HepG2 (cell line): ENCODE data around the gene PSORS1C1. TPM values are rescaled to one million over a fixed set of nuclear protein-coding genes. Genes with fewer than 3 reads are reported as not detected.

Source experiments
- ATAC-seq: fragments of 200-7000 bp; cut with Tn5 transposase; 3 replicates; pipeline ENCODE4 v1.9.1; 2020; ENCODE audit warnings: mild to moderate bottlenecking, moderate library complexity
- BruUV-seq: library from RNA; stranded (reverse); fragments of 400-500 nt; replicated peaks from 2 replicates; lab custom pipeline; 2021; lab: Mats Ljungman, UMichigan
- CTCF ChIA-PET: fragments of 300-600 bp; formaldehyde crosslinking; extraction: SDS; loops from one replicate; lab custom pipeline; 2021; ENCODE audit warnings: low total read pairs, inconsistent platforms, low intra/inter-chr PET ratio; lab: Yijun Ruan, JAX
- POLR2A ChIA-PET: fragments of 350-600 bp; sonication (Branson Sonifier 250); formaldehyde crosslinking; loops from one replicate; lab custom pipeline; 2020; ENCODE audit warnings: antibody characterized with exemption, inconsistent platforms; lab: Yijun Ruan, JAX
- DNase-seq: peaks from one replicate; pipeline ENCODE4 v3.0.0-alpha.2; 2015; ENCODE audit warnings: low spot score
- FAIRE-seq: peaks from 3 replicates; lab custom pipeline; 2011; peaks lifted over from hg19 to GRCh38; lab: Jason Lieb, UNC
- H2AFZ ChIP-seq: one replicate; pipeline ENCODE4 v1.6.1; 2011; ENCODE audit warnings: low read length, inconsistent platforms
- H3K27ac ChIP-seq: fragments of 300-600 bp; 3 replicates; pipeline ENCODE4 v1.8.0; 2011; ENCODE audit warnings: mixed run types, mild to moderate bottlenecking, mixed read lengths, low read length, inconsistent platforms; ENCODE audit not compliant: insufficient read depth; ENCODE audit errors: extremely low read length
- H3K27me3 ChIP-seq, 2 experiments: fragments of 200-600 bp in 1 of 2; 2 replicates in 1 of 2; 3 replicates in 1 of 2; pipeline versions ENCODE4 v1.6.0 to v1.8.0; 2011; ENCODE audit warnings: low read length in 2 of 2, mild to moderate bottlenecking in 2 of 2, moderate library complexity in 2 of 2, inconsistent platforms in 1 of 2; ENCODE audit not compliant: insufficient read depth in 2 of 2, control insufficient read depth in 1 of 2
- H3K36me3 ChIP-seq, 2 experiments: fragments of 200-600 bp in 1 of 2; replicated peaks in 1 of 2; 2 replicates in 1 of 2; 3 replicates in 1 of 2; pipeline versions ENCODE4 v1.5.1 to v1.8.0; 2011; ENCODE audit warnings: low read length in 2 of 2, inconsistent platforms in 1 of 2; ENCODE audit not compliant: insufficient read depth in 2 of 2, control insufficient read depth in 1 of 2
- H3K4me1 ChIP-seq: 2 replicates; pipeline ENCODE4 v1.5.1; 2012; ENCODE audit warnings: low read length, inconsistent platforms; ENCODE audit not compliant: insufficient read depth
- H3K4me2 ChIP-seq: 2 replicates; pipeline ENCODE4 v1.6.0; 2011; ENCODE audit warnings: low read depth, low read length, inconsistent platforms
- H3K4me3 ChIP-seq, 3 experiments: fragments of 200-600 bp in 1 of 3; sonication (generic), shearing (Covaris generic) in 1 of 3; replicated peaks in 1 of 3; 2 replicates each; pipeline ENCODE4 v1.5.1; 2011 to 2016; ENCODE audit warnings: low read length in 3 of 3, inconsistent platforms in 2 of 3, low read depth in 2 of 3, mild to moderate bottlenecking in 2 of 3, control low read depth in 1 of 3, mixed read lengths in 1 of 3; ENCODE audit not compliant: insufficient read depth in 1 of 3
- H3K79me2 ChIP-seq: one replicate; pipeline ENCODE4 v1.6.1; 2011; ENCODE audit warnings: low read length, inconsistent platforms; ENCODE audit not compliant: insufficient read depth
- H3K9ac ChIP-seq: 2 replicates; pipeline ENCODE4 v1.6.0; 2011; ENCODE audit warnings: mild to moderate bottlenecking, low read depth, low read length, inconsistent platforms; ENCODE audit not compliant: insufficient read depth
- H3K9me3 ChIP-seq: 2 replicates; pipeline ENCODE4 v1.5.1; 2012; ENCODE audit warnings: mild to moderate bottlenecking, low read length
- H4K20me1 ChIP-seq: 2 replicates; pipeline ENCODE4 v1.6.0; 2011; ENCODE audit warnings: inconsistent platforms, mild to moderate bottlenecking, low read length, moderate library complexity; ENCODE audit not compliant: insufficient read depth
- ARNT2 ChIP-seq: sonication (generic); formaldehyde crosslinking; IDR thresholded peaks from 2 replicates; pipeline ENCODE4 v1.8.0; 2022; ENCODE audit warnings: mild to moderate bottlenecking, low read depth, missing genetic modification reagents, moderate library complexity
- CENPT ChIP-seq: sonication (generic); formaldehyde crosslinking; IDR thresholded peaks from 2 replicates; pipeline ENCODE4 v1.8.0; 2022; ENCODE audit warnings: low read depth, mild to moderate bottlenecking, moderate library complexity, missing genetic modification reagents
- HES4 ChIP-seq: sonication (generic); formaldehyde crosslinking; IDR thresholded peaks from 2 replicates; pipeline ENCODE4 v1.9.0; 2021; ENCODE audit warnings: mild to moderate bottlenecking, missing genetic modification reagents, borderline replicate concordance
- HNRNPL ChIP-seq: fragments of 200-400 bp; formaldehyde crosslinking; IDR thresholded peaks from 2 replicates; pipeline ENCODE4 v1.6.1; 2017; ENCODE audit warnings: mild to moderate bottlenecking, low read depth, low read length
- HOXA7 ChIP-seq: sonication (generic); formaldehyde crosslinking; IDR thresholded peaks from 2 replicates; pipeline ENCODE4 v1.8.1; 2022; ENCODE audit warnings: mild to moderate bottlenecking, missing genetic modification reagents, moderate library complexity
- IKZF4 ChIP-seq: sonication (generic); formaldehyde crosslinking; IDR thresholded peaks from 2 replicates; pipeline ENCODE4 v1.5.1; 2020; ENCODE audit warnings: borderline replicate concordance, mild to moderate bottlenecking, low read depth, missing genetic modification reagents; ENCODE audit errors: not compliant biosample characterization
- KAT2B ChIP-seq: fragments of 150-350 bp; IDR thresholded peaks from 2 replicates; pipeline ENCODE4 v1.6.1; 2014; ENCODE audit warnings: low read depth, low read length, borderline replicate concordance
- MTA1 ChIP-seq: sonication (generic); formaldehyde crosslinking; IDR thresholded peaks from 2 replicates; pipeline ENCODE4 v1.4.0; 2020; ENCODE audit warnings: missing genetic modification reagents, mild to moderate bottlenecking, borderline replicate concordance
- MXD1 ChIP-seq: sonication (generic); formaldehyde crosslinking; IDR thresholded peaks from 2 replicates; pipeline ENCODE4 v1.4.0; 2020; ENCODE audit warnings: mild to moderate bottlenecking, missing genetic modification reagents
- RFX1 ChIP-seq: fragments of 450-650 bp; IDR thresholded peaks from 2 replicates; pipeline ENCODE4 v1.6.1; 2017
- SRSF9 ChIP-seq: fragments of 200-400 bp; formaldehyde crosslinking; IDR thresholded peaks from 2 replicates; pipeline ENCODE4 v1.6.1; 2018; ENCODE audit warnings: borderline replicate concordance, mild to moderate bottlenecking, low read depth, low read length; ENCODE audit not compliant: insufficient read depth, poor library complexity, severe bottlenecking
- SYNCRIP ChIP-seq: fragments of 200-400 bp; formaldehyde crosslinking; IDR thresholded peaks from 2 replicates; pipeline ENCODE4 v1.6.1; 2018; ENCODE audit warnings: mild to moderate bottlenecking, low read depth, low read length; ENCODE audit not compliant: insufficient read depth
- WIZ ChIP-seq: sonication (generic); formaldehyde crosslinking; IDR thresholded peaks from 2 replicates; pipeline ENCODE4 v1.5.1; 2020; ENCODE audit warnings: mild to moderate bottlenecking, missing genetic modification reagents
- ZFYVE20 ChIP-seq: sonication (generic); formaldehyde crosslinking; IDR thresholded peaks from 2 replicates; pipeline ENCODE4 v1.8.0; 2023; ENCODE audit warnings: low read depth, mild to moderate bottlenecking, moderate library complexity, missing genetic modification reagents, borderline replicate concordance
- ZNF335 ChIP-seq: sonication (generic); formaldehyde crosslinking; IDR thresholded peaks from 2 replicates; pipeline ENCODE4 v1.4.0; 2020; ENCODE audit warnings: missing genetic modification reagents
- ZNF672 ChIP-seq: sonication (generic); formaldehyde crosslinking; IDR thresholded peaks from 2 replicates; pipeline ENCODE4 v1.8.1; 2022; ENCODE audit warnings: missing genetic modification reagents
- ZNF737 ChIP-seq: sonication (generic); formaldehyde crosslinking; IDR thresholded peaks from 2 replicates; pipeline ENCODE4 v1.5.0; 2020; ENCODE audit warnings: missing genetic modification reagents, mild to moderate bottlenecking, borderline replicate concordance
- ZNF747 ChIP-seq: sonication (generic); formaldehyde crosslinking; IDR thresholded peaks from 2 replicates; pipeline ENCODE4 v1.8.1; 2023; ENCODE audit warnings: missing genetic modification reagents, mild to moderate bottlenecking, borderline replicate concordance
- ZNF816 ChIP-seq: sonication (generic); formaldehyde crosslinking; IDR thresholded peaks from 2 replicates; pipeline ENCODE4 v1.8.0; 2022; ENCODE audit warnings: missing genetic modification reagents, mild to moderate bottlenecking, borderline replicate concordance
- ZSCAN12 ChIP-seq: sonication (generic); formaldehyde crosslinking; IDR thresholded peaks from 2 replicates; pipeline ENCODE4 v1.9.0; 2021; ENCODE audit warnings: mild to moderate bottlenecking, missing genetic modification reagents
- WGBS: methylation state at CpG from one replicate; pipeline ENCODE4 v1.1.6; 2017; ENCODE audit warnings: low lambda C conversion rate; 5-methylcytosine and 5-hydroxymethylcytosine counted together
- in situ Hi-C: cut with HindIII; loops from 2 replicates; pipeline ENCODE4 v1.10.0; 2017; ENCODE audit warnings: low pct_unique_long_range_greater_than_20kb; ENCODE audit not compliant: extremely low pct_ligation_motif_present
- intact Hi-C: fragments of 100-400 bp; cut with micrococcal nuclease; formaldehyde crosslinking; loops from one replicate; pipeline ENCODE4 v1.10.0; 2022; ENCODE audit not compliant: unreplicated experiment
- polyA plus RNA-seq, 8 experiments: library from polyadenylated mRNA; depleted of rRNA in 3 of 8; stranded (reverse) in 7 of 8; unstranded in 1 of 8; fragments of >200 nt; fragmentation: Illumina TruSeq in 4 of 8; extraction: Trizol in 4 of 8; gene quantifications; 2 replicates each; pipeline versions ENCODE4 v1.2.1 to v1.2.3, GENCODE V29; 2011 to 2016; ENCODE audit warnings: low read depth in 4 of 8, missing spikeins in 1 of 8, mixed read lengths in 1 of 8; ENCODE audit not compliant: insufficient read depth in 1 of 8
- total RNA-seq, 5 experiments: library from RNA; depleted of rRNA; stranded (reverse); fragments of >200 nt; fragmentation: Illumina TruSeq; extraction: Trizol; gene quantifications; 2 replicates each; pipeline ENCODE4 v1.2.3, GENCODE V29; 2016; ENCODE audit warnings: low read depth in 1 of 5

The PSORS1C1 gene
- total and polyA plus RNA-seq, 2 of the 13 experiments (the other 11 are each of a cell fraction or from before 2014, with no cell fraction given) = 0.01 to 0.02 TPM

DNA sequence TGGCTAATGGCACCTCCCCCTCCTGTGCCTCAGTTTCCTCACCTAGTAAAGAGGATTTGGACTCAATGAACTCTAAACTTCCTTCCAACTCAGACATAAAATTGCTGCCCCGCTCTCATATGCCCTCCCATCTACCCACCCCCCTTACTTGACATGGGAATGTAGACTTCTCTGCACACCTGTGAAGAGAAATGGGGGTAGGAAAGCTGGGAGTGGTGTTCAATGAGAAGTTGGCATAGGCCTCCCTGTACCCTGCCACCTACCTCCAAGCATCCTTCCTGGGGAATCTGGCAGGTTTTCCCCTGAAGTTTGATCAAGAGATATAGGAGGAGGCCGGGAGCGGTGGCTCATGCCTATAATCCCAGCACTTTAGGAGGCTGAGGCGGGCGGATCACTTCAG is 59.8 kb downstream of the PSORS1C1 start:
- ATAC-seq (no peak), FAIRE-seq (no peak), DNase-seq (no peak)
- in situ Hi-C loops (no loop called here), intact Hi-C loops (no loop called here)
- H3K27ac ChIP-seq = no peak overlapping the region
- no TSS peak for BruUV-seq
- no peaks in the 10 kb centered on the region for H3K27me3 ChIP-seq
- ChIA-PET POLR2A (no interaction called here), CTCF (no interaction called here)
- no peaks in the 10 kb centered on the region for H3K4me1 ChIP-seq
- H3K4me3 ChIP-seq = no peak overlapping the region
- no peak for TF ChIP-seq MXD1 (CRISPR knock-in tag)
- TF ChIP-seq ZNF737 = no peak
- TF ChIP-seq ARNT2 (CRISPR knock-in tag) = no peak
- no peak for TF ChIP-seq RFX1
- no peak for TF ChIP-seq ZNF335 (CRISPR knock-in tag)
- TF ChIP-seq ZNF672 (CRISPR knock-in tag) = no peak
- TF ChIP-seq ZFYVE20 (CRISPR knock-in tag) = no peak
- TF ChIP-seq HNRNPL = no peak
- no peak for TF ChIP-seq HES4
- no peak for TF ChIP-seq HOXA7 (CRISPR knock-in tag)
- no peak for TF ChIP-seq MTA1 (CRISPR knock-in tag)
- no peak for TF ChIP-seq WIZ
- no peak for TF ChIP-seq SRSF9
- no peak for TF ChIP-seq ZSCAN12
- TF ChIP-seq IKZF4 (CRISPR knock-in tag) = no peak
- TF ChIP-seq KAT2B = no peak
- TF ChIP-seq ZNF816 = no peak
- TF ChIP-seq SYNCRIP = no peak
- no peak for TF ChIP-seq ZNF747
- no peak for TF ChIP-seq CENPT (CRISPR knock-in tag)
- no peak overlapping the region for H2AFZ ChIP-seq
- WGBS = 77% methylated on average over 5 of the region's 5 CpGs
- peaks cover 8% of the 10 kb centered on the region for H3K79me2 ChIP-seq
- peaks cover 4% of the 10 kb centered on the region; the same call in 1 of the 2 replicates for H4K20me1 ChIP-seq
- H3K9me3 ChIP-seq = no peaks in the 10 kb centered on the region
- H3K36me3 ChIP-seq = peaks cover 10 to 55% of the 10 kb centered on the region in 2 experiments
- H3K9ac ChIP-seq = no peak overlapping the region
- no peak overlapping the region for H3K4me2 ChIP-seq
